SU-DHL-6 (cell line): ENCODE data around the gene KLHL1.

Experiments used
- EZH2phosphoT487 ChIP-seq: fragments of 200-600 bp; sonication (generic), shearing (Covaris generic); conservative IDR thresholded peaks from 2 replicates; pipeline ENCODE4 v1.6.1; 2018; ENCODE audit warnings: mild to moderate bottlenecking, antibody characterized with exemption, low read length, moderate library complexity, mixed read lengths
- TF ChIP-seq, protein P1 (sequence below): fragments of 200-600 bp; sonication (generic); IDR thresholded peaks from one replicate; pipeline ENCODE4 v1.5.1; 2017; ENCODE audit warnings: antibody characterized with exemption, mild to moderate bottlenecking, low read length, moderate library complexity; ENCODE audit not compliant: insufficient read depth, poor library complexity, severe bottlenecking

DNA sequence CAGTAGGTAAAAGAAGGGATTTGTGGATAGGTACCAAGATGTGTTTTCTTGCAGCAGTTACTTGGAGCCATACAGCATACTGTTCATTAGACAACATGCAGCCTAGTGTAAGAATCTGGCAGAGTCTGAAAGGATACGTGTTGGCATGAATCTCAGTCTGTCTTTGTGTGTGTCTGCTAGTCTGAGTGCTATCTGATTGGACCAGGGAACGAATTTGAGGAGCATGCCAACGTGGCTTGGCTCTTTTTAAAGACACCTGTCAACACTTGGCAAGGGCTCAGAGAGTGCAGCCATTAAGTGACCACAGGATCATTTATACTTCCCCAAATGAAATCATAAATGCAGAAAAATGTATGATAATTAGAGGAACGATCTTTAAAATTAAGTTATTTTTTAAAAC is 28.2 kb downstream of the KLHL1 start:
- TF ChIP-seq, protein P1, sequence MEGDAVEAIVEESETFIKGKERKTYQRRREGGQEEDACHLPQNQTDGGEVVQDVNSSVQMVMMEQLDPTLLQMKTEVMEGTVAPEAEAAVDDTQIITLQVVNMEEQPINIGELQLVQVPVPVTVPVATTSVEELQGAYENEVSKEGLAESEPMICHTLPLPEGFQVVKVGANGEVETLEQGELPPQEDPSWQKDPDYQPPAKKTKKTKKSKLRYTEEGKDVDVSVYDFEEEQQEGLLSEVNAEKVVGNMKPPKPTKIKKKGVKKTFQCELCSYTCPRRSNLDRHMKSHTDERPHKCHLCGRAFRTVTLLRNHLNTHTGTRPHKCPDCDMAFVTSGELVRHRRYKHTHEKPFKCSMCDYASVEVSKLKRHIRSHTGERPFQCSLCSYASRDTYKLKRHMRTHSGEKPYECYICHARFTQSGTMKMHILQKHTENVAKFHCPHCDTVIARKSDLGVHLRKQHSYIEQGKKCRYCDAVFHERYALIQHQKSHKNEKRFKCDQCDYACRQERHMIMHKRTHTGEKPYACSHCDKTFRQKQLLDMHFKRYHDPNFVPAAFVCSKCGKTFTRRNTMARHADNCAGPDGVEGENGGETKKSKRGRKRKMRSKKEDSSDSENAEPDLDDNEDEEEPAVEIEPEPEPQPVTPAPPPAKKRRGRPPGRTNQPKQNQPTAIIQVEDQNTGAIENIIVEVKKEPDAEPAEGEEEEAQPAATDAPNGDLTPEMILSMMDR: no peak
- TF ChIP-seq EZH2phosphoT487: no peak
